Endodermal cell (in vitro differentiated cells): ENCODE data around the gene NLGN1. TPM values are rescaled to one million over a fixed set of nuclear protein-coding genes. Genes with fewer than 3 reads are reported as not detected.

Source experiments
- DNase-seq: peaks from one replicate; pipeline ENCODE4 v3.0.0-alpha.2; 2017
- H3K27ac ChIP-seq: 2 replicates; pipeline ENCODE4 v1.5.1; 2013; ENCODE audit warnings: mild to moderate bottlenecking, low read depth, low read length, moderate library complexity
- H3K27me3 ChIP-seq: 2 replicates; pipeline ENCODE4 v1.6.1; 2013; ENCODE audit warnings: mild to moderate bottlenecking, low read length, moderate library complexity; ENCODE audit not compliant: insufficient read depth, control insufficient read depth, poor library complexity, severe bottlenecking
- H3K36me3 ChIP-seq: 2 replicates; pipeline ENCODE4 v1.7.0; 2013; ENCODE audit warnings: mild to moderate bottlenecking, low read length, moderate library complexity; ENCODE audit not compliant: control insufficient read depth, insufficient read depth
- H3K4me1 ChIP-seq: one replicate; pipeline ENCODE4 v1.7.0; 2013; ENCODE audit warnings: low read length; ENCODE audit not compliant: control insufficient read depth, insufficient read depth
- H3K4me3 ChIP-seq: 2 replicates; pipeline ENCODE4 v1.5.1; 2013; ENCODE audit warnings: mild to moderate bottlenecking, low read length, moderate library complexity
- H3K9ac ChIP-seq: 2 replicates; pipeline ENCODE4 v1.6.1; 2013; ENCODE audit warnings: mild to moderate bottlenecking, low read length, moderate library complexity; ENCODE audit not compliant: poor library complexity, severe bottlenecking; ENCODE audit errors: extremely low read depth
- H3K9me3 ChIP-seq: 2 replicates; pipeline ENCODE4 v1.6.1; 2013; ENCODE audit warnings: mild to moderate bottlenecking, low read length, moderate library complexity; ENCODE audit not compliant: control insufficient read depth
- H3K27ac Mint-ChIP-seq: 2 replicates; pipeline ENCODE4 v1.8.0; 2020; ENCODE audit warnings: mixed read lengths
- H3K27me3 Mint-ChIP-seq: 2 replicates; pipeline ENCODE4 v1.8.0; 2021; ENCODE audit warnings: mild to moderate bottlenecking, mixed read lengths; ENCODE audit not compliant: insufficient read depth
- H3K36me3 Mint-ChIP-seq: 2 replicates; pipeline ENCODE4 v1.8.0; 2020; ENCODE audit warnings: low read depth, mixed read lengths
- H3K4me1 Mint-ChIP-seq: 2 replicates; pipeline ENCODE4 v1.8.0; 2020; ENCODE audit warnings: mixed read lengths
- H3K4me3 Mint-ChIP-seq: 2 replicates; pipeline ENCODE4 v1.8.0; 2020; ENCODE audit warnings: mild to moderate bottlenecking, moderate library complexity, mixed read lengths
- H3K9me3 Mint-ChIP-seq: 2 replicates; pipeline ENCODE4 v1.8.0; 2020; ENCODE audit warnings: mild to moderate bottlenecking, mixed read lengths
- WGBS, 2 experiments: methylation state at CpG; one replicate each; pipeline versions ENCODE4 v1.1.5 to v1.1.7; 2013; ENCODE audit warnings: missing lambda C conversion rate in 2 of 2, mixed read lengths in 1 of 2; ENCODE audit not compliant: insufficient coverage in 1 of 2, insufficient read length in 1 of 2; 5-methylcytosine and 5-hydroxymethylcytosine counted together
- total RNA-seq, 2 donors: library from RNA; stranded (reverse); fragmentation: NEBNext Ultra II Directional in 1 of 2; extraction: Animal tissue kit (Norgen Biotek cat#: 25700) in 1 of 2; gene quantifications; 2 replicates in 1 of 2; 3 replicates in 1 of 2; pipeline ENCODE4 v1.2.1, GENCODE V29; 2021
- TF ChIP-seq, protein P1 (sequence below): fragments of 200-600 bp; sonication (generic); conservative IDR thresholded peaks from 2 replicates; pipeline ENCODE4 v1.5.0; 2021; ENCODE audit warnings: antibody characterized with exemption, mild to moderate bottlenecking

NLGN1 gene
- total RNA-seq, 2 donors from 2014 or later: 3.4 to 14.3 TPM

DNA sequence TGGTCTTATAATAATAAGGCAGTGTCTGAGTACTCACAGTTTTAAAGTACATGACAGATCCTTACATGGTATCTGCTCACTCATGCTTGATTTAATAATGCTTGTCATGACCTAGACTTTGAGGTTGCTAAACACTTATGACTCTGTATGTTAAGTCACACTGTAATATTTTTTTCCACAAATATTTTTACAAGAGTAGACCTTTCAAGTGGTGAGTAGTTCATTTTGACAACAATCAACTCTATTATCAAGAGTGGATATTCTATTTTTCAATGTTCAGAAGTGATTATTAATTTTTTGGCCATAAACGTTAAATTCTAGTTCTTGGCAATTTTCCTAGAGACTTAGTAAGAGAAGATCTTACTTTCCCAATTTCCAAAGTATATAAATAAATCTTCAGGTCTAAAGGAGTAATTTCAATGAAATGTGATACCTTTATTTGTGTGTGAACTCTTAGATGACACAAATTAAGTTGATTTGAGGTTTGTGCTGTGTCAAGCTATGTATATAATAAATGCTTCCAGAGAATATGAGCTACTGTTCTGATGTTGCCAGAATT lies 104.5 kb downstream of the NLGN1 start:
- peaks cover 11% of the 10 kb centered on the region for H3K4me1 Mint-ChIP-seq
- Histone ChIP-seq H3K9ac (no peak overlapping the region), H3K4me1 (peaks cover 3% of the 10 kb centered on the region), H3K9me3 (peaks cover 4% of the 10 kb centered on the region), H3K27ac (no peak overlapping the region), H3K27me3 (no peaks in the 10 kb centered on the region), H3K4me3 (no peak overlapping the region), H3K36me3 (no peaks in the 10 kb centered on the region)
- H3K9me3 Mint-ChIP-seq: peaks cover 10% of the 10 kb centered on the region
- H3K27ac Mint-ChIP-seq: no peak overlapping the region
- no peak for DNase-seq
- TF ChIP-seq, protein P1, sequence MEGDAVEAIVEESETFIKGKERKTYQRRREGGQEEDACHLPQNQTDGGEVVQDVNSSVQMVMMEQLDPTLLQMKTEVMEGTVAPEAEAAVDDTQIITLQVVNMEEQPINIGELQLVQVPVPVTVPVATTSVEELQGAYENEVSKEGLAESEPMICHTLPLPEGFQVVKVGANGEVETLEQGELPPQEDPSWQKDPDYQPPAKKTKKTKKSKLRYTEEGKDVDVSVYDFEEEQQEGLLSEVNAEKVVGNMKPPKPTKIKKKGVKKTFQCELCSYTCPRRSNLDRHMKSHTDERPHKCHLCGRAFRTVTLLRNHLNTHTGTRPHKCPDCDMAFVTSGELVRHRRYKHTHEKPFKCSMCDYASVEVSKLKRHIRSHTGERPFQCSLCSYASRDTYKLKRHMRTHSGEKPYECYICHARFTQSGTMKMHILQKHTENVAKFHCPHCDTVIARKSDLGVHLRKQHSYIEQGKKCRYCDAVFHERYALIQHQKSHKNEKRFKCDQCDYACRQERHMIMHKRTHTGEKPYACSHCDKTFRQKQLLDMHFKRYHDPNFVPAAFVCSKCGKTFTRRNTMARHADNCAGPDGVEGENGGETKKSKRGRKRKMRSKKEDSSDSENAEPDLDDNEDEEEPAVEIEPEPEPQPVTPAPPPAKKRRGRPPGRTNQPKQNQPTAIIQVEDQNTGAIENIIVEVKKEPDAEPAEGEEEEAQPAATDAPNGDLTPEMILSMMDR: no peak
- WGBS, 2 experiments: 83% methylated on average over 1 of the region's 1 CpG; no CpG with 5 or more reads in 1 of the 2 experiments
- H3K36me3 Mint-ChIP-seq: no peaks in the 10 kb centered on the region
- H3K27me3 Mint-ChIP-seq: no peaks in the 10 kb centered on the region
- no peak overlapping the region for H3K4me3 Mint-ChIP-seq

DNA sequence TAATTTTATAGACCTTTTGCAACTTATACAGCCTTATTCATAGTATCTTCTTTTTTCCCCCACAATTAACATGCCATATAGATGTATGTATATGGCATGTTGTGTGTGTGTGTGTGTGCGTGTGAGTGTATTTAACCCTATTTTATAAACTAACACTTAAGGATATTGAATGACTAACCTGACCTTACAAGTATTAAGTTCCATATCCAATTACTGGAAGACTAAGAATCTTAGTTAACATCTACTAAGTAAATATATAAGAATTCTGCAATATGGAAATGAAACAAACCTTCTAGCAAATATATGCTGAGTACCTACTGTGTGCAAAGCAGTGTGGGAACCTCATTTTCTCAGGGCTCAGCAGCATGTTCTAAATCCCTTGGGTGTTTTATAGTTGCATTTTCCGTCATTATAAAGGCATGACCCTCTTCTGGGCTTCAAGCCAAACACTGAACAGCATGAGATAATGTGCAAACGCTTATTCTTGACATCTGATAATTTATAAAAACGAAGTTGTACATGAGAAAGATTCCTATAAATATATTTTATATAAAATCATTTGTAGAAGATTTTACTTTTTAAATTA lies 105.5 kb downstream of the NLGN1 start:
- H3K9me3 ChIP-seq: no peaks in the 10 kb centered on the region
- TF ChIP-seq, protein P1: no peak
- no peak overlapping the region for H3K27ac ChIP-seq
- H3K4me3 ChIP-seq: no peak overlapping the region
- H3K9ac ChIP-seq: no peak overlapping the region
- Mint-ChIP-seq H3K4me3 (no peak overlapping the region), H3K4me1 (peaks cover 11% of the 10 kb centered on the region), H3K27me3 (no peaks in the 10 kb centered on the region), H3K36me3 (no peaks in the 10 kb centered on the region), H3K27ac (no peak overlapping the region), H3K9me3 (peaks cover 10% of the 10 kb centered on the region)
- DNase-seq: no peak
- H3K27me3 ChIP-seq: no peaks in the 10 kb centered on the region
- peaks cover 3% of the 10 kb centered on the region for H3K4me1 ChIP-seq
- no peaks in the 10 kb centered on the region for H3K36me3 ChIP-seq
- WGBS, 2 experiments: 100% methylated on average over 1 to 2 of the region's 4 CpGs

DNA sequence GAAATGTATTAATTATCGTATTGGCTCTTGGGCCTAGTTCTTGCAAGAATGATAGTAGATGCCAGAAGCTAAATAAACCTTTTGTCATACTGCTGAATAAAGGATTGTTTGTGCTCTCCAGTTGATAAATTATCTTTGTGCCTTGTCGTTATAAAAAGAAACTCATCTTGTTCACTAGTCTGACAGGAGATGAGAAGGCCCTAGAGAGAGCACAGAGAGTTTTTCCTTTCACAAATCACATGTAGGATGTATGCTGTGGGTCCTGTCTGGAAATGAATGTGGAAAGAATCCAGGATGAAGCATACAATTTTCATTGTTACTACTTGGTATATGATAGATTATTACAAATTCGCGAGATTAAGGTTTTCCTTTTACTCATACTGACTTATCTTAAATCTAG lies 113.0 kb downstream of the NLGN1 start:
- Mint-ChIP-seq H3K27ac (no peak overlapping the region), H3K4me1 (no peaks in the 10 kb centered on the region), H3K36me3 (no peaks in the 10 kb centered on the region), H3K9me3 (peaks cover 6% of the 10 kb centered on the region), H3K4me3 (no peak overlapping the region), H3K27me3 (no peaks in the 10 kb centered on the region)
- Histone ChIP-seq H3K9me3 (no peaks in the 10 kb centered on the region), H3K9ac (no peak overlapping the region), H3K4me3 (no peak overlapping the region), H3K36me3 (no peaks in the 10 kb centered on the region), H3K27me3 (no peaks in the 10 kb centered on the region), H3K27ac (no peak overlapping the region), H3K4me1 (no peaks in the 10 kb centered on the region)
- no peak for DNase-seq
- WGBS, 2 experiments: 88 to 94% methylated on average over 2 to 4 of the region's 4 CpGs
- TF ChIP-seq, protein P1: no peak
